IMR-90 (cell line): Measurements from ENCODE around the gene PPARG.

ENCODE experiments used
- CTCF ChIP-seq: conservative IDR thresholded peaks from 2 replicates; pipeline ENCODE4 v1.5.1; 2012; ENCODE audit warnings: mild to moderate bottlenecking, low read depth, low read length, improper control_type of control experiment
- ELK1 ChIP-seq: fragments of 150-350 bp; IDR thresholded peaks from 2 replicates; pipeline ENCODE4 v1.6.1; 2016; ENCODE audit warnings: low read depth, mild to moderate bottlenecking, low read length, moderate library complexity, borderline replicate concordance
- FOS ChIP-seq: fragments of 150-350 bp; IDR thresholded peaks from 2 replicates; pipeline ENCODE4 v1.6.1; 2016; ENCODE audit warnings: low read depth, low read length
- MAFK ChIP-seq: IDR thresholded peaks from 2 replicates; pipeline ENCODE4 v1.6.1; 2012; ENCODE audit warnings: low read depth, low read length, improper control_type of control experiment
- NFE2L2 ChIP-seq: fragments of 150-350 bp; IDR thresholded peaks from 2 replicates; pipeline ENCODE4 v1.6.1; 2016; ENCODE audit warnings: low read depth, mild to moderate bottlenecking, low read length
- POLR2A ChIP-seq: IDR thresholded peaks from 2 replicates; pipeline ENCODE4 v1.6.1; 2012; ENCODE audit warnings: mild to moderate bottlenecking, low read depth, low read length
- RAD21 ChIP-seq: IDR thresholded peaks from 2 replicates; pipeline ENCODE4 v1.6.1; 2012; ENCODE audit warnings: low read length, improper control_type of control experiment
- SMC3 ChIP-seq: fragments of 150-350 bp; IDR thresholded peaks from 2 replicates; pipeline ENCODE4 v1.6.1; 2016; ENCODE audit warnings: low read depth, mild to moderate bottlenecking, antibody characterized with exemption, low read length, moderate library complexity

- TF ChIP-seq ELK1 (no peak), CTCF (no peak), FOS (no peak), POLR2A (no peak), RAD21 (no peak), SMC3 (no peak), NFE2L2 (no peak), MAFK (no peak)
Measured at GRCh38 chr3:12472000-12472610, 183.2 kb downstream of the PPARG start.
